HepG2 (cell line): ENCODE results near the gene STIM1. TPM values are rescaled to one million over a fixed set of nuclear protein-coding genes. Genes with fewer than 3 reads are reported as not detected.
A peak's percentile ranks its signal among the peaks of the same experiment; 100 is the strongest.

Source experiments
- ATAC-seq: fragments of 200-7000 bp; cut with Tn5 transposase; 3 replicates; pipeline ENCODE4 v1.9.1; 2020; ENCODE audit warnings: mild to moderate bottlenecking, moderate library complexity
- BruUV-seq: library from RNA; stranded (reverse); fragments of 400-500 nt; replicated peaks from 2 replicates; lab custom pipeline; 2021; lab: Mats Ljungman, UMichigan
- CTCF ChIA-PET: fragments of 300-600 bp; formaldehyde crosslinking; extraction: SDS; loops from one replicate; lab custom pipeline; 2021; ENCODE audit warnings: low total read pairs, inconsistent platforms, low intra/inter-chr PET ratio; lab: Yijun Ruan, JAX
- POLR2A ChIA-PET: fragments of 350-600 bp; sonication (Branson Sonifier 250); formaldehyde crosslinking; loops from one replicate; lab custom pipeline; 2020; ENCODE audit warnings: antibody characterized with exemption, inconsistent platforms; lab: Yijun Ruan, JAX
- DNase-seq: peaks from one replicate; pipeline ENCODE4 v3.0.0-alpha.2; 2015; ENCODE audit warnings: low spot score
- FAIRE-seq: peaks from 3 replicates; lab custom pipeline; 2011; peaks lifted over from hg19 to GRCh38; lab: Jason Lieb, UNC
- H2AFZ ChIP-seq: one replicate; pipeline ENCODE4 v1.6.1; 2011; ENCODE audit warnings: low read length, inconsistent platforms
- H3K27ac ChIP-seq: fragments of 300-600 bp; 3 replicates; pipeline ENCODE4 v1.8.0; 2011; ENCODE audit warnings: mixed run types, mild to moderate bottlenecking, mixed read lengths, low read length, inconsistent platforms; ENCODE audit not compliant: insufficient read depth; ENCODE audit errors: extremely low read length
- H3K27me3 ChIP-seq, 2 experiments: fragments of 200-600 bp in 1 of 2; 2 replicates in 1 of 2; 3 replicates in 1 of 2; pipeline versions ENCODE4 v1.6.0 to v1.8.0; 2011; ENCODE audit warnings: low read length in 2 of 2, mild to moderate bottlenecking in 2 of 2, moderate library complexity in 2 of 2, inconsistent platforms in 1 of 2; ENCODE audit not compliant: insufficient read depth in 2 of 2, control insufficient read depth in 1 of 2
- H3K36me3 ChIP-seq, 2 experiments: fragments of 200-600 bp in 1 of 2; replicated peaks in 1 of 2; 2 replicates in 1 of 2; 3 replicates in 1 of 2; pipeline versions ENCODE4 v1.5.1 to v1.8.0; 2011; ENCODE audit warnings: low read length in 2 of 2, inconsistent platforms in 1 of 2; ENCODE audit not compliant: insufficient read depth in 2 of 2, control insufficient read depth in 1 of 2
- H3K4me1 ChIP-seq: 2 replicates; pipeline ENCODE4 v1.5.1; 2012; ENCODE audit warnings: low read length, inconsistent platforms; ENCODE audit not compliant: insufficient read depth
- H3K4me2 ChIP-seq: 2 replicates; pipeline ENCODE4 v1.6.0; 2011; ENCODE audit warnings: low read depth, low read length, inconsistent platforms
- H3K4me3 ChIP-seq, 3 experiments: fragments of 200-600 bp in 1 of 3; sonication (generic), shearing (Covaris generic) in 1 of 3; replicated peaks in 1 of 3; 2 replicates each; pipeline ENCODE4 v1.5.1; 2011 to 2016; ENCODE audit warnings: low read length in 3 of 3, inconsistent platforms in 2 of 3, low read depth in 2 of 3, mild to moderate bottlenecking in 2 of 3, control low read depth in 1 of 3, mixed read lengths in 1 of 3; ENCODE audit not compliant: insufficient read depth in 1 of 3
- H3K79me2 ChIP-seq: one replicate; pipeline ENCODE4 v1.6.1; 2011; ENCODE audit warnings: low read length, inconsistent platforms; ENCODE audit not compliant: insufficient read depth
- H3K9ac ChIP-seq: 2 replicates; pipeline ENCODE4 v1.6.0; 2011; ENCODE audit warnings: mild to moderate bottlenecking, low read depth, low read length, inconsistent platforms; ENCODE audit not compliant: insufficient read depth
- H3K9me3 ChIP-seq: 2 replicates; pipeline ENCODE4 v1.5.1; 2012; ENCODE audit warnings: mild to moderate bottlenecking, low read length
- H4K20me1 ChIP-seq: 2 replicates; pipeline ENCODE4 v1.6.0; 2011; ENCODE audit warnings: inconsistent platforms, mild to moderate bottlenecking, low read length, moderate library complexity; ENCODE audit not compliant: insufficient read depth
- EHMT2 ChIP-seq: fragments of 200-600 bp; sonication (generic); IDR thresholded peaks from 2 replicates; pipeline ENCODE4 v1.7.0; 2017; ENCODE audit warnings: antibody characterized with exemption, low read depth, low read length, borderline replicate concordance
- FOSL2 ChIP-seq: sonication (generic); formaldehyde crosslinking; IDR thresholded peaks from 2 replicates; pipeline ENCODE4 v1.4.0; 2020; ENCODE audit warnings: missing genetic modification reagents
- MTF1 ChIP-seq: sonication (generic); formaldehyde crosslinking; IDR thresholded peaks from 2 replicates; pipeline ENCODE4 v1.5.0; 2020; ENCODE audit warnings: missing genetic modification reagents
- MTF2 ChIP-seq: sonication (generic); formaldehyde crosslinking; IDR thresholded peaks from 2 replicates; pipeline ENCODE4 v1.5.0; 2020; ENCODE audit warnings: missing genetic modification reagents, borderline replicate concordance
- NONO ChIP-seq, 2 experiments: fragments of 450-650 bp in 1 of 2; sonication (generic) in 1 of 2; formaldehyde crosslinking in 1 of 2; IDR thresholded peaks in 1 of 2; conservative IDR thresholded peaks in 1 of 2; 2 replicates each; pipeline versions ENCODE4 v1.6.1 to v1.8.0; 2017 to 2022; ENCODE audit warnings: mild to moderate bottlenecking in 1 of 2, missing genetic modification reagents in 1 of 2, moderate library complexity in 1 of 2
- PHF5A ChIP-seq: IDR thresholded peaks from one replicate; pipeline ENCODE4 v1.6.1; 2018; ENCODE audit warnings: low read depth, missing genetic modification reagents; ENCODE audit not compliant: unreplicated experiment
- SKI ChIP-seq: fragments of 450-650 bp; IDR thresholded peaks from one replicate; pipeline ENCODE4 v1.6.1; 2018; ENCODE audit warnings: mild to moderate bottlenecking; ENCODE audit not compliant: partially characterized antibody
- U2AF2 ChIP-seq: fragments of 200-400 bp; formaldehyde crosslinking; IDR thresholded peaks from 2 replicates; pipeline ENCODE4 v1.6.1; 2017; ENCODE audit warnings: low read depth, mild to moderate bottlenecking, low read length
- ZBTB10 ChIP-seq: sonication (generic); formaldehyde crosslinking; IDR thresholded peaks from 2 replicates; pipeline ENCODE4 v1.4.0; 2020; ENCODE audit warnings: missing genetic modification reagents, borderline replicate concordance
- ZNF142 ChIP-seq: sonication (generic); formaldehyde crosslinking; IDR thresholded peaks from 2 replicates; pipeline ENCODE4 v1.4.0; 2020; ENCODE audit warnings: missing genetic modification reagents
- ZNF33B ChIP-seq: sonication (generic); formaldehyde crosslinking; IDR thresholded peaks from 2 replicates; pipeline ENCODE4 v1.5.1; 2020; ENCODE audit warnings: mild to moderate bottlenecking, missing genetic modification reagents
- ZNF496 ChIP-seq: sonication (generic); formaldehyde crosslinking; IDR thresholded peaks from 2 replicates; pipeline ENCODE4 v1.8.1; 2023; ENCODE audit warnings: mild to moderate bottlenecking, moderate library complexity, missing genetic modification reagents; ENCODE audit not compliant: insufficient replicate concordance
- ZNF703 ChIP-seq: sonication (generic); formaldehyde crosslinking; IDR thresholded peaks from 2 replicates; pipeline ENCODE4 v1.5.1; 2020; ENCODE audit warnings: missing genetic modification reagents, mild to moderate bottlenecking, moderate library complexity, borderline replicate concordance
- WGBS: methylation state at CpG from one replicate; pipeline ENCODE4 v1.1.6; 2017; ENCODE audit warnings: low lambda C conversion rate; 5-methylcytosine and 5-hydroxymethylcytosine counted together
- in situ Hi-C: cut with HindIII; loops from 2 replicates; pipeline ENCODE4 v1.10.0; 2017; ENCODE audit warnings: low pct_unique_long_range_greater_than_20kb; ENCODE audit not compliant: extremely low pct_ligation_motif_present
- intact Hi-C: fragments of 100-400 bp; cut with micrococcal nuclease; formaldehyde crosslinking; loops from one replicate; pipeline ENCODE4 v1.10.0; 2022; ENCODE audit not compliant: unreplicated experiment
- polyA plus RNA-seq, 8 experiments: library from polyadenylated mRNA; depleted of rRNA in 3 of 8; stranded (reverse) in 7 of 8; unstranded in 1 of 8; fragments of >200 nt; fragmentation: Illumina TruSeq in 4 of 8; extraction: Trizol in 4 of 8; gene quantifications; 2 replicates each; pipeline versions ENCODE4 v1.2.1 to v1.2.3, GENCODE V29; 2011 to 2016; ENCODE audit warnings: low read depth in 4 of 8, missing spikeins in 1 of 8, mixed read lengths in 1 of 8; ENCODE audit not compliant: insufficient read depth in 1 of 8
- total RNA-seq, 5 experiments: library from RNA; depleted of rRNA; stranded (reverse); fragments of >200 nt; fragmentation: Illumina TruSeq; extraction: Trizol; gene quantifications; 2 replicates each; pipeline ENCODE4 v1.2.3, GENCODE V29; 2016; ENCODE audit warnings: low read depth in 1 of 5

The STIM1 gene
- total and polyA plus RNA-seq, 2 of the 13 experiments (the other 11 are each of a cell fraction or from before 2014, with no cell fraction given): 19.2 to 28.5 TPM

- TF ChIP-seq ZNF496: no peak
- no peak for TF ChIP-seq PHF5A (CRISPR knock-in tag)
- TF ChIP-seq MTF2 (CRISPR knock-in tag): no peak
- TF ChIP-seq ZNF33B (CRISPR knock-in tag): no peak
- TF ChIP-seq SKI: no peak
- TF ChIP-seq, all 625 proteins: peak for 0
Observed at GRCh38 chr11:3830730-3831129, 24.7 kb upstream of the STIM1 start (continued).

GRCh38 chr11:3831378-3832239, 23.9 kb upstream of the STIM1 start:
- ATAC-seq: peak; percentile 20; the same call in 1 of the 3 replicates
- no TSS peak for BruUV-seq
- H3K79me2 ChIP-seq: peaks cover 9% of the 10 kb centered on the region
- no peaks in the 10 kb centered on the region for H3K9me3 ChIP-seq
- no peak overlapping the region for H2AFZ ChIP-seq
- H3K9ac ChIP-seq: no peak overlapping the region
- DNase-seq: no peak
- peaks cover 7 to 25% of the 10 kb centered on the region in 2 experiments; a peak in 4 of 5 replicates for H3K36me3 ChIP-seq
- ChIA-PET POLR2A (interaction anchor here (1.1 to 1.3 kb wide), 2 partner anchors 10 to 34 kb away, joined by 3 to 6 read pairs; partner anchors contain the start of genes NUP98 and RHOG), CTCF (no interaction called here)
- H3K27me3 ChIP-seq: no peaks in the 10 kb centered on the region
- H3K4me3 ChIP-seq: no peak overlapping the region
- no peak overlapping the region for H3K27ac ChIP-seq
- H3K4me1 ChIP-seq: peaks cover 32% of the 10 kb centered on the region
- H4K20me1 ChIP-seq: no peaks in the 10 kb centered on the region; the same call in 1 of the 2 replicates
- in situ Hi-C loops (no loop called here), intact Hi-C loops (no loop called here)
- H3K4me2 ChIP-seq: no peak overlapping the region
- FAIRE-seq: no peak
- 87% methylated on average over 12 of the region's 13 CpGs for WGBS
- TF ChIP-seq NONO (IDR thresholded peaks at IDR 0.05) (no peak), NONO (CRISPR knock-in tag; conservative IDR thresholded peaks at IDR 0.05) (no peak), ZNF703 (no peak), FOSL2 (CRISPR knock-in tag) (no peak), U2AF2 (no peak), MTF1 (no peak), ZNF142 (CRISPR knock-in tag) (no peak), ZBTB10 (CRISPR knock-in tag) (no peak), EHMT2 (no peak)
